KMS-11 (cell line): ENCODE data around the gene ANKRD13D.
A peak's percentile ranks its signal among the peaks of the same experiment; 100 is the strongest.

Source experiments
- H2AFZ ChIP-seq: fragments of 200-600 bp; sonication (generic); 2 replicates; pipeline ENCODE4 v1.6.1; 2016; ENCODE audit warnings: antibody characterized with exemption, mixed run types, low read depth
- H3K27ac ChIP-seq: fragments of 200-600 bp; sonication (generic); 2 replicates; pipeline ENCODE4 v1.6.1; 2016; ENCODE audit warnings: mild to moderate bottlenecking, mixed run types
- H3K27me3 ChIP-seq: fragments of 200-600 bp; sonication (generic); 2 replicates; pipeline ENCODE4 v1.6.1; 2017; ENCODE audit warnings: mild to moderate bottlenecking, low read depth, mixed run types, moderate library complexity; ENCODE audit not compliant: insufficient read depth
- H3K36me3 ChIP-seq: fragments of 200-600 bp; sonication (generic); 2 replicates; pipeline ENCODE4 v1.6.1; 2017; ENCODE audit warnings: mild to moderate bottlenecking, mixed run types; ENCODE audit not compliant: insufficient read depth
- H3K4me1 ChIP-seq: fragments of 200-600 bp; sonication (generic); 2 replicates; pipeline ENCODE4 v1.6.1; 2016; ENCODE audit warnings: mild to moderate bottlenecking, low read depth, mixed run types; ENCODE audit not compliant: poor library complexity, severe bottlenecking
- H3K4me2 ChIP-seq: fragments of 200-600 bp; sonication (generic); 2 replicates; pipeline ENCODE4 v1.7.0; 2016; ENCODE audit warnings: mild to moderate bottlenecking, mixed run types
- H3K4me3 ChIP-seq: fragments of 200-600 bp; sonication (generic); IDR thresholded peaks from 2 replicates; pipeline ENCODE4 v1.6.1; 2017; ENCODE audit warnings: low read depth, low read length, mixed read lengths; ENCODE audit not compliant: insufficient read depth
- H3K79me2 ChIP-seq: fragments of 200-600 bp; sonication (generic); 2 replicates; pipeline ENCODE4 v1.6.1; 2016; ENCODE audit warnings: low read depth, mixed run types; ENCODE audit not compliant: insufficient read depth
- H3K9ac ChIP-seq: fragments of 200-600 bp; sonication (generic); 2 replicates; pipeline ENCODE4 v1.6.1; 2016; ENCODE audit warnings: mild to moderate bottlenecking, mixed run types
- H4K20me1 ChIP-seq: fragments of 200-600 bp; sonication (generic); 2 replicates; pipeline ENCODE4 v1.6.1; 2016; ENCODE audit warnings: mild to moderate bottlenecking, mixed run types; ENCODE audit not compliant: insufficient read depth
- CTCF ChIP-seq: fragments of 200-600 bp; sonication (generic); conservative IDR thresholded peaks from 2 replicates; pipeline ENCODE4 v1.6.1; 2017; ENCODE audit warnings: low read depth, mild to moderate bottlenecking, antibody characterized with exemption, low read length, moderate library complexity, mixed read lengths

Gene ANKRD13D

GRCh38 chr11:67250059-67251043, 38.8 kb upstream of the ANKRD13D start:
- H3K27ac ChIP-seq, result no peak overlapping the region
- no peak for TF ChIP-seq CTCF
- H3K4me1 ChIP-seq, result peaks cover 55% of the 10 kb centered on the region
- H4K20me1 ChIP-seq, result peaks cover 8% of the 10 kb centered on the region; the same call in 1 of the 2 replicates
- H3K79me2 ChIP-seq, result peaks cover 19% of the 10 kb centered on the region
- H3K4me2 ChIP-seq, result no peak overlapping the region
- peaks cover 41% of the 10 kb centered on the region; the same call in 1 of the 2 replicates for H3K36me3 ChIP-seq
- H2AFZ ChIP-seq, result no peak overlapping the region
- H3K27me3 ChIP-seq, result no peaks in the 10 kb centered on the region
- no peak overlapping the region for H3K9ac ChIP-seq
- H3K4me3 ChIP-seq, result no peak overlapping the region

GRCh38 chr11:67251841-67252240, 37.3 kb upstream of the ANKRD13D start:
- Histone ChIP-seq H3K79me2 (peaks cover 4% of the 10 kb centered on the region; the same call in 1 of the 2 replicates), H3K27ac (no peak overlapping the region), H2AFZ (no peak overlapping the region), H3K9ac (no peak overlapping the region), H3K4me2 (no peak overlapping the region), H3K36me3 (peaks cover 38% of the 10 kb centered on the region; the same call in 1 of the 2 replicates), H3K27me3 (no peaks in the 10 kb centered on the region), H3K4me3 (no peak overlapping the region), H4K20me1 (peaks cover 8% of the 10 kb centered on the region; the same call in 1 of the 2 replicates), H3K4me1 (peaks cover 43% of the 10 kb centered on the region)
- no peak for TF ChIP-seq CTCF

- no peak overlapping the region for H3K4me3 ChIP-seq
- H3K27me3 ChIP-seq, result no peaks in the 10 kb centered on the region
- peak; percentile 64 for TF ChIP-seq CTCF
- H3K27ac ChIP-seq, result no peak overlapping the region
- no peak overlapping the region for H3K9ac ChIP-seq
- H3K4me2 ChIP-seq, result no peak overlapping the region
- peaks cover 8% of the 10 kb centered on the region; the same call in 1 of the 2 replicates for H4K20me1 ChIP-seq
- H2AFZ ChIP-seq, result no peak overlapping the region
- H3K36me3 ChIP-seq, result peaks cover 31% of the 10 kb centered on the region; the same call in 1 of the 2 replicates
- H3K4me1 ChIP-seq, result peaks cover 34% of the 10 kb centered on the region
- peaks cover 4% of the 10 kb centered on the region; the same call in 1 of the 2 replicates for H3K79me2 ChIP-seq
Observed at GRCh38 chr11:67252831-67253239, 36.3 kb upstream of the ANKRD13D start.

GRCh38 chr11:67253872-67254624, 35.1 kb upstream of the ANKRD13D start:
- H3K27me3 ChIP-seq, result no peaks in the 10 kb centered on the region
- no peak overlapping the region for H2AFZ ChIP-seq
- no peak overlapping the region for H3K9ac ChIP-seq
- no peaks in the 10 kb centered on the region for H3K79me2 ChIP-seq
- peaks cover 25% of the 10 kb centered on the region; the same call in 1 of the 2 replicates for H3K36me3 ChIP-seq
- H4K20me1 ChIP-seq, result peaks cover 8% of the 10 kb centered on the region; the same call in 1 of the 2 replicates
- no peak overlapping the region for H3K27ac ChIP-seq
- no peak overlapping the region for H3K4me2 ChIP-seq
- H3K4me1 ChIP-seq, result peaks cover 27% of the 10 kb centered on the region
- TF ChIP-seq CTCF, result no peak
- H3K4me3 ChIP-seq, result no peak overlapping the region
